IPS-18c (cell line): ENCODE measurements around the gene CLDN18.

Experiments
- H3K4me3 ChIP-seq: 2 replicates; pipeline ENCODE4 v1.7.0; 2013; ENCODE audit warnings: low read depth, mild to moderate bottlenecking, low read length, moderate library complexity; ENCODE audit not compliant: insufficient read depth
- H3K9me3 ChIP-seq: one replicate; pipeline ENCODE4 v1.6.1; 2013; ENCODE audit warnings: mild to moderate bottlenecking, low read length, moderate library complexity; ENCODE audit not compliant: control insufficient read depth, insufficient read depth

Gene CLDN18

DNA sequence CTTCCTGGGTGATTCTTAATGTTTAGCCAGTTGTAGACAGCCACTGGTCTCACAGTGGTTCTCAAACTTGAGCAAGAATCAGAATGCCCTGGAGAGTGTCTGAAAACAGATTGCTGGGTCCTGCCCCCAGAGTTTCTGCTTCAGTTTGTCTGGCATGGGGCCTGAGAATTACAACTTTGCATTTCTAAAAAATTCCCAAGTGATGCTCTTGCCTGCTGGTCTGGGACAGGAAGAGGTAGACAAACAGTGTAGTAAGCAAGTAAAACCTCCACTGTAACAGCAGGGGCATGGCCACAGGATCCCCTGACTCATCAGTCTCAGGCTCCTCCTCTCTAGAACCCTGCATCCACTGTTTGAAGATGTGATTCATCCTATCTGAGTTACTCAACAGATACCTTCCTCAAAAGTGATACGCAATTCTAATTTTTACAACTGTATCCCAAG is 69.0 kb downstream of the CLDN18 start:
- Histone ChIP-seq H3K9me3 (no peaks in the 10 kb centered on the region), H3K4me3 (no peak overlapping the region)

DNA sequence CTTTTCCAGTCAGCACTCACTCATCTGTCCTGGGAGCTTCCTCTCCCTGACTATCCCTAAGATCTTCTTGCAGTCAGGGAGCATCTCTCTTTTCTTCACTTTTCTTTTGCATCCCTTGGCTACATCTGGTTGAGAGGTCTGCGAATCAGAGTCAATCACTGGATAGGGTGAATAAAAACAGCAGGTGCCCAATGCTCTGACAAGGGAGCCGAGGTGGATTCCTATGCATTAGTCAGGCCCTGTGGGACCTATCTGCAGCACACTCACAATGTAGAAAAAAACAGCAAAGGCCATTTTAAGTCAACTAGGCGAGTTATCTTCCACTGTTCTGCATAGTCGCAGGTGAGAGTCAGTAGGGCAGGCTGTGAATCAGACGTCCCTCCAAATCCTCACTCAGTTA is 69.9 kb downstream of the CLDN18 start:
- H3K4me3 ChIP-seq = no peak overlapping the region

DNA sequence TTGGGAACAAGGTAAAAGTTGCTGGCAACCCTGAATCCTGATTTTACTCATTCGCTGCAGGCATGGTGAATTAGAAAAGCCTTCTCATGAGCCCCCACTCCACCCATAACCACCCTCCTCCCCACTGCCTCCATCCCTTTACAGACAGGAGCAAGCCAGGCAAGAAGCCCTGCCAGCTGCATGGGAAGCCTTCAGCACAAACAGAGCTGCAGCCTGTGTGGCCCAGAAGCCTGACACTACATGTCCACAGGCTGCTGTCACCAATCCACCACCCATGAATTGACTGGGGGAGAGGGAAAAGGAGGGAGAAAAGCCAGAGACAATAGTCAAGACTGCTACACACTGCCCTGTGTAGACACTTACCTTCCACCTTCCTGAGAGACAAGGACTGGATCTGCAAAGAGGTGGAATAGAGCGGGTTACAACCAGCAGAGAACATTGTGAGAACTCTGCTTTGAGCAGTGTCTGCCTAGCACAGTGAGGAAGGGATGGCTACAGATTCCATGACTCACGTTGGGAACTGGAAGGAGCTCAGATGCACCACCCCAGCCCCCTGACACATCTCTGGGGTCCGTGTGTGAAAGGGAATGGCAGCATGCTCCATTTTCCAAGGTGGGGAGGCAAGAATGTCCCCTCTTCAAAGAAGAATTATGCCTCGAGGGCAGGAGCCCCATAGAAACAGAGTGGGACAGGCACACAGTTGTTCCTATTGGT is 71.6 kb downstream of the CLDN18 start:
- H3K9me3 ChIP-seq = no peaks in the 10 kb centered on the region
- no peak overlapping the region for H3K4me3 ChIP-seq

More for the DNA sequence above, 69.9 kb downstream of the CLDN18 start:
- no peaks in the 10 kb centered on the region for H3K9me3 ChIP-seq

DNA sequence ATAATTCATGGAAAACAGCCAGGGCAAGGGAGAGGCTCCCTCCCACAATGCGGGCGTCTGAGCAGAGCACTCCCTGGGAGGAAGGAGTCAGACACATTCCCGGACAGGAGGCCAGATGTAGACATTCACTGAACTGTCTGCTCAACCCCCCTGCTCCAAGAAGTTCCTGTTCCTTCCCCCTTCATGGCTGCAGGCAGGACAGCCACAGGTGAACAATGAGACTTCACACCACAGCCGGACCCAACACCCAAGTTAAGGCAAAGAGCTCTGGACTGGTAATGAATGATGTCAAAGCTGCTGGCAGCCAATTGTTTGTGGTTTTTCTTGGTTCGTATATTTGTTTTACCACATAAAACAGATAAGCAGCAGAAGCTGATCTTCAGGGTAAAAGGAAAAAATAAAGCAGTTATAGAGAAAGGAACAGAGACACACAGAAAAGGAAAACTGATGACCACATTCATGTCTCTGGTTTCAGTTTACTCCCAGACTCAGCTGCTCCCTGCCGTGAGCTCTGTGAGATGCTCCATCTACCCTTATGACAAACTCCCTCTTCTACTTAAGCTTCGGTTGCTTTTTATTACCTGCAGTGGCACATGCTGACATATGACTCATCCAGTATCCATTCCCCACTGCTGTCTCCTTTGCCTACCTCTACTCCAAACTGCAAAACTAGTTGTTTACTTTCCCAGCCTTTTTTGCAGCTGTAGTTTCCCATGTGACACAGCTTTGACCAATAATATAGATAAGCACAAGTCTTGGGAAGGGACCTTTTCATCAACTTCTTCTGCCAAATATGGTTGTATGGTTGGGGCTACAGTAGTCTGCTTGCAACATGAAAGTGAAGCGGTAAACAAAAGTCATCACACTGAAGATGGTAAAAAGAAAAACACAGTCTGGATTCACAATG is 72.4 kb downstream of the CLDN18 start:
- H3K4me3 ChIP-seq = no peak overlapping the region
- no peaks in the 10 kb centered on the region for H3K9me3 ChIP-seq

DNA sequence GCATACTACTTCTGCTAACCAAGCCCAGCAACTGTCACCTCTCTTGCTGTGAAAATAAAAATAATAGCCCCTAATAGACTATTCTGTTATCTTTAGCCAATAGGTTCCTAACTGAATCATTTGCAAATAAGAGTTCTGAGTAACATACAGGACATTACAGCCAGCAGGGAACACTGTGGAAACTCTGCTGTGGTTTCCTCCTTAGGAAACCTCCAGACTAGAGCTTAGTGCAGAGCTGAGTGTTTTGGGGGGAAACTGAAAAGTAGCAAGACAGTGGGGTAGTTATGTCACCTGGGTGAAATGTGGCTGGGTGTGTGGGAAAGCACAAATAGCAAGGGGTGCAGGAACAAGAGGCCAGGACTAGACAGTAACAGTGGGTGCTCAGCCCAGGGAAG is 73.0 kb downstream of the CLDN18 start:
- Histone ChIP-seq H3K4me3 (no peak overlapping the region), H3K9me3 (no peaks in the 10 kb centered on the region)
